ENCODE measurements around the gene ELMO1. TPM values are rescaled to one million over a fixed set of nuclear protein-coding genes. Genes with fewer than 3 reads are reported as not detected.

ELMO1 gene
- total RNA-seq, 2 experiments from 2014 or later = 72.8 to 75.3 TPM

- Mint-ChIP-seq H3K27me3 (no peaks in the 10 kb centered on the region), H3K9me3 (peaks cover 1% of the 10 kb centered on the region), H3K27ac (no peak overlapping the region), H3K36me3 (ENCODE audit: low read depth) (peaks cover 31% of the 10 kb centered on the region), H3K4me1 (ENCODE audit: low read depth) (peaks cover 8% of the 10 kb centered on the region), H3K4me3 (no peak overlapping the region)
- TF ChIP-seq CTCF (IDR thresholded peaks at IDR 0.05) = no peak
- POLR2A ChIA-PET = no interaction called here
- CTCF ChIA-PET = interaction anchor here (2.6 kb wide), 1 partner anchor 687 kb away, joined by 8 read pairs; no protein-coding TSS in a partner anchor
- no peak for DNase-seq
- intact Hi-C loops (cut with micrococcal nuclease) = no loop called here
- no peak for ATAC-seq
These were observed 274.2 kb downstream of the ELMO1 start for GRCh38 chr7:37174460-37174859.

GRCh38 chr7:37173670-37174069, 275.0 kb downstream of the ELMO1 start:
- H3K27ac Mint-ChIP-seq = no peak overlapping the region
- ATAC-seq (no peak), DNase-seq (no peak)
- H3K4me3 Mint-ChIP-seq = no peak overlapping the region
- H3K27me3 Mint-ChIP-seq = no peaks in the 10 kb centered on the region
- POLR2A ChIA-PET = no interaction called here
- TF ChIP-seq CTCF (IDR thresholded peaks at IDR 0.05) = no peak
- peaks cover 8% of the 10 kb centered on the region for H3K4me1 Mint-ChIP-seq (ENCODE audit: low read depth)
- intact Hi-C loops (cut with micrococcal nuclease) = no loop called here
- CTCF ChIA-PET = interaction anchor here (2.9 kb wide), 1 partner anchor 8 kb away, joined by 19 read pairs; no protein-coding TSS in a partner anchor
- peaks cover 3% of the 10 kb centered on the region for H3K9me3 Mint-ChIP-seq
- peaks cover 33% of the 10 kb centered on the region for H3K36me3 Mint-ChIP-seq (ENCODE audit: low read depth)

GRCh38 chr7:37162106-37162505, 286.6 kb downstream of the ELMO1 start:
- intact Hi-C loops (cut with micrococcal nuclease) = no loop called here
- Mint-ChIP-seq H3K36me3 (ENCODE audit: low read depth) (peaks cover 33% of the 10 kb centered on the region), H3K4me1 (ENCODE audit: low read depth) (no peaks in the 10 kb centered on the region), H3K27me3 (no peaks in the 10 kb centered on the region), H3K4me3 (no peak overlapping the region), H3K9me3 (peaks cover 5% of the 10 kb centered on the region), H3K27ac (no peak overlapping the region)
- CTCF ChIA-PET = interaction anchor here (2.1 kb wide), 1 partner anchor 20 kb away, joined by 5 read pairs; no protein-coding TSS in a partner anchor
- POLR2A ChIA-PET = no interaction called here
- DNase-seq (no peak), ATAC-seq (no peak)
- no peak for TF ChIP-seq CTCF (IDR thresholded peaks at IDR 0.05)

DNA sequence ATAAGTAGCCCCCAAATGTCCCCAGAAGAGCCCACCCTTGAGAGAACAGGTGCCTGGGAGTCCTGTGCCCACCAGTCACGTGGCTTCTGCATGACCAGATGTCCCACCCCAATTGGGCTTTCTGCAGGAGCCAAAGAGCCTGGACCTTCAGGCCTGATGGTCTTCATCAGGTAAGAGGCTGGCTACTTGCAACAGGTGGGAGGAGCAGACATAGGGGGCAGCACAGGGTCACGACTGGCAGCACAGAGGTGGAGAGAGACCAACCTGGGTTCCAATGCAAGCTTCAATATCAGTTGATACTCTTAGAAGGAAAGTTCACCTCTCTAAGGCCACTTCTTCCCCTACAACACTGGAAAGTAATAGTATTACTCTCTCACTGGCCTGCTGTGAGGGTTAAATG, 288.0 kb downstream of the ELMO1 start:
- no peaks in the 10 kb centered on the region for H3K27me3 Mint-ChIP-seq
- no peak for ATAC-seq
- peaks cover 12% of the 10 kb centered on the region for H3K9me3 Mint-ChIP-seq
- no peak overlapping the region for H3K4me3 Mint-ChIP-seq
- CTCF ChIA-PET = interaction anchor here (0.6 kb wide), 1 partner anchor 21 kb away, joined by 3 read pairs; no protein-coding TSS in a partner anchor
- POLR2A ChIA-PET = no interaction called here
- intact Hi-C loops (cut with micrococcal nuclease) = no loop called here
- DNase-seq = no peak
- no peak for TF ChIP-seq CTCF (IDR thresholded peaks at IDR 0.05)
- peaks cover 7% of the 10 kb centered on the region for H3K4me1 Mint-ChIP-seq (ENCODE audit: low read depth)
- no peak overlapping the region for H3K27ac Mint-ChIP-seq
- H3K36me3 Mint-ChIP-seq (ENCODE audit: low read depth) = peaks cover 40% of the 10 kb centered on the region

DNA sequence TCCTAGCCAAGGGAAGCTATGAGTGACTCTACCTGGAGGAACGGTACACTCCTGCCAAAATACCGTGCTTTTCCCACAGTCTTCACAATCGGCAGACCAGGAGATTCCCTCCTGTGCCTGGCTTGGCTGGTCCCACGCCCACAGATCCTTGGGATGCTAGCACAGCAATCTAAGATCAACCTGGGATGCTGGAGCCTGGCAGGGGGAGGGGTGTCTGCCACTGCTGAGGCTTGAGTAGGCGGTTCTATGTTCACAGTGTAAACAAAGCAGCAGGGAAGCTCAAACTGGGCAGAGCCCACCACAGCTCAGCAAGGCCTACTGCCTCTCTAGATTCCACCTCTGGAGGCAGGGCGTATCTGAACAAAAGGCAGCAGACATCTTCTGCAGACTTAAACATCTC, 295.3 kb downstream of the ELMO1 start:
- no peak for ATAC-seq
- Mint-ChIP-seq H3K4me1 (ENCODE audit: low read depth) (peaks cover 17% of the 10 kb centered on the region), H3K4me3 (no peak overlapping the region), H3K27ac (no peak overlapping the region), H3K36me3 (ENCODE audit: low read depth) (peaks cover 49% of the 10 kb centered on the region), H3K9me3 (peaks cover 11% of the 10 kb centered on the region), H3K27me3 (no peaks in the 10 kb centered on the region)
- POLR2A ChIA-PET = no interaction called here
- TF ChIP-seq CTCF (IDR thresholded peaks at IDR 0.05) = no peak
- intact Hi-C loops (cut with micrococcal nuclease) = no loop called here
- CTCF ChIA-PET = interaction anchor here (0.8 kb wide), 1 partner anchor 52 kb away, joined by 3 read pairs; no protein-coding TSS in a partner anchor
- DNase-seq = no peak
